Neural progenitor cell (in vitro differentiated cells): ENCODE results near the gene MRPL47. TPM values are rescaled to one million over a fixed set of nuclear protein-coding genes. Genes with fewer than 3 reads are reported as not detected.

Experiments used
- DNase-seq: peaks from one replicate; pipeline ENCODE4 v3.0.0-alpha.2; 2016; ENCODE audit warnings: low spot score
- H2AFZ ChIP-seq: fragments of 200-600 bp; sonication (generic); replicated peaks from 2 replicates; pipeline ENCODE4 v1.6.1; 2016; ENCODE audit warnings: antibody characterized with exemption
- H3F3A ChIP-seq: fragments of 200-600 bp; sonication (generic); 2 replicates; pipeline ENCODE4 v1.6.1; 2016; ENCODE audit warnings: antibody characterized with exemption, low read depth
- H3K27ac ChIP-seq: fragments of 200-600 bp; sonication (generic); 2 replicates; pipeline ENCODE4 v1.5.1; 2016; ENCODE audit warnings: mild to moderate bottlenecking
- H3K27me3 ChIP-seq: fragments of 200-600 bp; sonication (generic); 2 replicates; pipeline ENCODE4 v1.6.1; 2016; ENCODE audit warnings: mild to moderate bottlenecking, moderate library complexity
- H3K36me3 ChIP-seq: fragments of 200-600 bp; sonication (generic); 2 replicates; pipeline ENCODE4 v1.5.1; 2016
- H3K4me1 ChIP-seq: fragments of 200-600 bp; sonication (generic); 2 replicates; pipeline ENCODE4 v1.6.1; 2016; ENCODE audit warnings: mixed run types
- H3K4me2 ChIP-seq: fragments of 200-600 bp; sonication (generic); 2 replicates; pipeline ENCODE4 v1.6.1; 2016
- H3K4me3 ChIP-seq: fragments of 200-600 bp; sonication (generic); 2 replicates; pipeline ENCODE4 v1.5.1; 2016
- H3K79me2 ChIP-seq: fragments of 200-600 bp; sonication (generic); 2 replicates; pipeline ENCODE4 v1.6.1; 2016; ENCODE audit warnings: low read depth
- H3K9ac ChIP-seq: fragments of 200-600 bp; sonication (generic); 2 replicates; pipeline ENCODE4 v1.6.1; 2016
- H3K9me3 ChIP-seq: fragments of 200-600 bp; sonication (generic); 2 replicates; pipeline ENCODE4 v1.5.1; 2016; ENCODE audit warnings: low read depth
- H4K20me1 ChIP-seq: fragments of 200-600 bp; sonication (generic); 2 replicates; pipeline ENCODE4 v1.6.1; 2016; ENCODE audit warnings: low read depth
- H3K27ac Mint-ChIP-seq: 3 replicates; pipeline ENCODE4 v1.8.0; 2021; ENCODE audit warnings: mixed read lengths
- H3K27me3 Mint-ChIP-seq: 2 replicates; pipeline ENCODE4 v1.8.0; 2022; ENCODE audit warnings: low read depth, mild to moderate bottlenecking, inconsistent platforms, moderate library complexity, mixed read lengths; ENCODE audit not compliant: insufficient read depth
- H3K36me3 Mint-ChIP-seq: 3 replicates; pipeline ENCODE4 v1.8.0; 2021; ENCODE audit warnings: mixed read lengths
- H3K4me1 Mint-ChIP-seq: 3 replicates; pipeline ENCODE4 v1.8.0; 2021; ENCODE audit warnings: mixed read lengths
- H3K4me3 Mint-ChIP-seq: 3 replicates; pipeline ENCODE4 v1.8.0; 2021; ENCODE audit warnings: mild to moderate bottlenecking, moderate library complexity, mixed read lengths
- H3K9me3 Mint-ChIP-seq: 3 replicates; pipeline ENCODE4 v1.8.0; 2020; ENCODE audit warnings: mixed read lengths
- CTCF ChIP-seq: fragments of 200-600 bp; sonication (generic); IDR thresholded peaks from 2 replicates; pipeline ENCODE4 v1.5.1; 2017; ENCODE audit warnings: antibody characterized with exemption, mild to moderate bottlenecking
- EZH2 ChIP-seq: fragments of 200-600 bp; sonication (generic); IDR thresholded peaks from 2 replicates; pipeline ENCODE4 v1.6.1; 2017; ENCODE audit warnings: antibody characterized with exemption, mild to moderate bottlenecking, moderate library complexity
- EZH2phosphoT487 ChIP-seq: fragments of 200-600 bp; sonication (generic); IDR thresholded peaks from 2 replicates; pipeline ENCODE4 v1.6.1; 2017; ENCODE audit warnings: antibody characterized with exemption
- total RNA-seq: library from RNA; depleted of rRNA; stranded (reverse); fragments of >200 nt; gene quantifications from 2 replicates; pipeline ENCODE4 v1.2.3, GENCODE V29; 2015; ENCODE audit warnings: low replicate concordance

Gene MRPL47
- total RNA-seq, 1 donor from 2014 or later: 64.5 TPM

DNA sequence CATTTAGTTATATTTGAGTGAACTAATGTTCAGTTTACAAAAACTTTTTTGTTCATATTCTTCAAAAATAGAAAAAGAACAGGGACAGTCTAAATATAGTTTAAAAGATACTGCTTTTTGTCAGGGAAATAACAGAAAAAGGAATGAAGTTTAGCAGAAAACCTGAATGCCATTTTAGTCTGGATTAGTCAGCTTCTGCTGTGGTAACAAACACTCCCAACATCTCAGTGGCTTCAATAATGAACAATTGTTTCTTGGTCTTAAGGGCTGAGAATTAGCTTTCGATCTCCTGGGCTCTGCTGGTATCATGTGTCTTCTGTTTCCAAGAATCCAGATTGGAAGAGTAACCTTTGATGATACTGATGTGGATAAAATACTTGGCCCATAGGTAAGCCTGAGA is 36.0 kb upstream of the MRPL47 start:
- Histone ChIP-seq H3K79me2 (no peaks in the 10 kb centered on the region), H3K36me3 (no peaks in the 10 kb centered on the region), H3F3A (no peaks in the 10 kb centered on the region), H3K9ac (no peak overlapping the region), H3K4me2 (no peak overlapping the region), H3K9me3 (no peaks in the 10 kb centered on the region), H4K20me1 (no peaks in the 10 kb centered on the region), H3K27ac (no peak overlapping the region), H3K4me1 (no peaks in the 10 kb centered on the region), H2AFZ (no peak overlapping the region), H3K4me3 (no peak overlapping the region), H3K27me3 (no peaks in the 10 kb centered on the region)
- DNase-seq: no peak
- no peaks in the 10 kb centered on the region for H3K4me1 Mint-ChIP-seq
- TF ChIP-seq EZH2phosphoT487: no peak
- no peak for TF ChIP-seq CTCF
- TF ChIP-seq EZH2: no peak
- H3K27me3 Mint-ChIP-seq: peaks cover 2% of the 10 kb centered on the region
- H3K4me3 Mint-ChIP-seq: no peak overlapping the region
- H3K36me3 Mint-ChIP-seq: no peaks in the 10 kb centered on the region
- H3K27ac Mint-ChIP-seq: no peak overlapping the region
- H3K9me3 Mint-ChIP-seq: no peaks in the 10 kb centered on the region

GRCh38 chr3:179630753-179631451 is 26.5 kb upstream of the MRPL47 start:
- Histone ChIP-seq H3K27ac (no peak overlapping the region), H3K4me1 (no peaks in the 10 kb centered on the region), H3K4me2 (no peak overlapping the region), H4K20me1 (no peaks in the 10 kb centered on the region), H3K4me3 (no peak overlapping the region), H3K36me3 (no peaks in the 10 kb centered on the region), H3K27me3 (no peaks in the 10 kb centered on the region), H3K9me3 (no peaks in the 10 kb centered on the region), H3K9ac (no peak overlapping the region), H3K79me2 (no peaks in the 10 kb centered on the region), H2AFZ (no peak overlapping the region), H3F3A (no peaks in the 10 kb centered on the region)
- no peak for TF ChIP-seq CTCF
- TF ChIP-seq EZH2phosphoT487: no peak
- no peak for TF ChIP-seq EZH2
- Mint-ChIP-seq H3K27me3 (peaks cover 3% of the 10 kb centered on the region), H3K36me3 (no peaks in the 10 kb centered on the region), H3K9me3 (no peaks in the 10 kb centered on the region), H3K4me3 (no peak overlapping the region), H3K4me1 (no peaks in the 10 kb centered on the region), H3K27ac (no peak overlapping the region)
- DNase-seq: no peak

DNA sequence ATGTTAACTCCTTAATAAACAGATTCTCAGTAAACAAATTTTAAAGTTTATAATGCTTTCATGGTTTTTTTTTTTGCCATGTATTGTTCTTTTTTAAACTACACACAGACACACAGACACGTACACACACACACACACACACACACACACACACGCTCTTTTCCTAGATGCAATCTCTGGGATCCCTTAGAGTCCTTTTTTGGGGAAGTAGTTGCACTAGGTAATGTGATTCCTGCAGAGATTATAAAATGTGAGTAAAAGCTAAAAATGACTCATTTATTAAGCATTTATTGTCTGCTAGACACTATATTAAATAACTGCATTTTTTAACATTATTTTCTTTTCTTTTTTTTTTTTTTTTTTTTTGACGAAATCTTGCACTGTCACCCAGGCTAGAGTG is 20.0 kb upstream of the MRPL47 start:
- Histone ChIP-seq H4K20me1 (no peaks in the 10 kb centered on the region), H3K36me3 (peaks cover 5% of the 10 kb centered on the region), H3K9me3 (no peaks in the 10 kb centered on the region), H3K27ac (no peak overlapping the region), H3K79me2 (no peaks in the 10 kb centered on the region), H3K4me3 (no peak overlapping the region), H3K4me1 (no peaks in the 10 kb centered on the region), H3F3A (no peaks in the 10 kb centered on the region), H2AFZ (no peak overlapping the region), H3K27me3 (no peaks in the 10 kb centered on the region), H3K9ac (no peak overlapping the region), H3K4me2 (no peak overlapping the region)
- H3K4me1 Mint-ChIP-seq: no peaks in the 10 kb centered on the region
- TF ChIP-seq CTCF: no peak
- no peak for TF ChIP-seq EZH2
- no peak for TF ChIP-seq EZH2phosphoT487
- no peaks in the 10 kb centered on the region for H3K9me3 Mint-ChIP-seq
- H3K4me3 Mint-ChIP-seq: no peak overlapping the region
- no peaks in the 10 kb centered on the region for H3K27me3 Mint-ChIP-seq
- no peak overlapping the region for H3K27ac Mint-ChIP-seq
- H3K36me3 Mint-ChIP-seq: peaks cover 28% of the 10 kb centered on the region
- no peak for DNase-seq
